CD4-positive, alpha-beta T cell (primary cell): ENCODE measurements around the gene NAGS. TPM values are rescaled to one million over a fixed set of nuclear protein-coding genes. Genes with fewer than 3 reads are reported as not detected.

Experiments used
- ATAC-seq: fragments of 200-7000 bp; cut with Tn5 transposase; one replicate; pipeline ENCODE4 v1.10.0; 2022; ENCODE audit warnings: mild to moderate bottlenecking; ENCODE audit not compliant: poor library complexity
- CTCF ChIA-PET: fragments of 350-600 bp; sonication (Branson Sonifier 250); formaldehyde crosslinking; loops from one replicate; lab custom pipeline; 2021; ENCODE audit warnings: antibody characterized with exemption, inconsistent platforms; lab: Charles Lee
- POLR2A ChIA-PET: fragments of 350-600 bp; sonication (Branson Sonifier 250); formaldehyde crosslinking; loops from one replicate; lab custom pipeline; 2021; ENCODE audit warnings: antibody characterized with exemption, inconsistent platforms; lab: Charles Lee
- DNase-seq, 14 experiments: peaks; one replicate each; pipeline ENCODE4 v3.0.0-alpha.2; 2013 to 2020; ENCODE audit warnings: mixed read lengths in 2 of 14
- H3K27ac ChIP-seq, 2 donors: one replicate each; pipeline versions ENCODE4 v1.5.1 to v1.7.0; 2013; ENCODE audit warnings: low read length in 2 of 2, low read depth in 1 of 2, mild to moderate bottlenecking in 1 of 2
- H3K27me3 ChIP-seq, 2 experiments: 1 replicate in 1 of 2; 2 replicates in 1 of 2; pipeline versions ENCODE4 v1.6.1 to v1.7.0; 2013; ENCODE audit warnings: low read length in 2 of 2, control low read depth in 1 of 2, mild to moderate bottlenecking in 1 of 2, moderate library complexity in 1 of 2; ENCODE audit not compliant: insufficient read depth in 2 of 2, control insufficient read depth in 1 of 2
- H3K36me3 ChIP-seq: one replicate; pipeline ENCODE4 v1.6.1; 2013; ENCODE audit warnings: low read length, control low read depth; ENCODE audit not compliant: insufficient read depth
- H3K4me1 ChIP-seq: one replicate; pipeline ENCODE4 v1.6.1; 2013; ENCODE audit warnings: low read length, control low read depth; ENCODE audit not compliant: insufficient read depth
- H3K4me3 ChIP-seq: one replicate; pipeline ENCODE4 v1.5.1; 2013; ENCODE audit warnings: mild to moderate bottlenecking, low read length, moderate library complexity
- H3K9me3 ChIP-seq, 2 experiments: 1 replicate in 1 of 2; 2 replicates in 1 of 2; pipeline versions ENCODE4 v1.6.1 to v1.7.0; 2013; ENCODE audit warnings: low read length in 2 of 2, mild to moderate bottlenecking in 2 of 2, control low read depth in 1 of 2, moderate library complexity in 1 of 2; ENCODE audit not compliant: control insufficient read depth in 1 of 2, insufficient read depth in 1 of 2
- H3K27ac Mint-ChIP-seq: one replicate; pipeline ENCODE4 v1.8.0; 2020; ENCODE audit warnings: mixed read lengths
- H3K27me3 Mint-ChIP-seq: one replicate; pipeline ENCODE4 v1.8.0; 2021; ENCODE audit warnings: mixed read lengths
- H3K36me3 Mint-ChIP-seq: one replicate; pipeline ENCODE4 v1.8.0; 2021; ENCODE audit warnings: low read depth, mixed read lengths
- H3K4me1 Mint-ChIP-seq: one replicate; pipeline ENCODE4 v1.8.0; 2021; ENCODE audit warnings: low read depth, mixed read lengths
- H3K4me3 Mint-ChIP-seq: one replicate; pipeline ENCODE4 v1.8.0; 2020; ENCODE audit warnings: mild to moderate bottlenecking, mixed read lengths
- H3K9me3 Mint-ChIP-seq: one replicate; pipeline ENCODE4 v1.8.0; 2020; ENCODE audit warnings: mixed read lengths
- intact Hi-C, 2 experiments: fragments of 100-400 bp; cut with DNase I in 1 of 2; cut with micrococcal nuclease in 1 of 2; formaldehyde crosslinking; loops; one replicate each; pipeline versions ENCODE4 v1.15.1 to v1.9.0; 2023 to 2025; cut with DNase I, micrococcal nuclease
- total RNA-seq, 174 experiments: library from RNA in 2 of 174; stranded (reverse) in 2 of 174; gene quantifications; one replicate each; pipeline ENCODE4 v1.2.3 and lab custom pipeline; 2021 to 2026
- TF ChIP-seq, protein P1 (sequence below): fragments of 200-600 bp; IDR thresholded peaks from one replicate; pipeline ENCODE4 v1.8.0; 2022; ENCODE audit warnings: antibody characterized with exemption, mild to moderate bottlenecking

NAGS gene
- total RNA-seq, 2 experiments from 2014 or later = 0.14 to 0.56 TPM

DNA sequence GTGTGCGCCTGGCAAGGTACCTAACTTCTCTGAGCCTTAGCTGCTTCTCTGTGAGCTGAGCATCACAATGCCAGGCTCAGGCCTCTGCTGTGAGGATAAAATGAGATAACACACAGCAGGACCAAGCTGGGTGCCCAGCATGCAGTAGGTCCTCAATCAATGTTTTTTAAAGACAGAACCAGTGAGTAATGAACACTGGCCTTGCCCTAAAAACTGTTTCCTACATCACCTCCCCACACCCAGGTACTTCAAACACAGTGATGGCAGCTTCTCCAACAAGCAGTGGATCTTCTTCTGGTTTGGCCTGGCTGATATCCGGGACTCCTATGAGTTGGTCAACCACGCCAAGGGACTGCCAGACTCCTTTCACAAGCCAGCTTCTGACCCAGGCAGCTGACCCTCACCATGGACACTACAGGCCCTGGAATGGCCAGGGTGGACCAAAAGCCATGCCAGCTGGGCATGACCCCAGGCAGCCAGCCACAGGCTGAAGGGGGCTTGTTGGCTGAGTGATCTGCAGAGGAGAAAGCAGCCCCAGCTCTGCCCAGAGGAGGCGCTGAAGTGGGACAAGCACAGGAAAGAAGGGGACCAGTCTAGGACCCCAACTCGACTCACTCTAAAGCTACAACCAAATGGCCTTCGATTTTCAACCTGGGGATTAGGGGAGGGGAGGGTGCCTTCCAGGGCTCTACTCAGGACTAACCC, 3.9 kb downstream of the NAGS start:
- Mint-ChIP-seq H3K4me3 (peak overlapping the region; percentile 93), H3K9me3 (no peaks in the 10 kb centered on the region), H3K27ac (peak overlapping the region; percentile 28), H3K4me1 (peaks cover 23% of the 10 kb centered on the region), H3K27me3 (peaks cover 30% of the 10 kb centered on the region), H3K36me3 (peaks cover 29% of the 10 kb centered on the region)
- Histone ChIP-seq H3K9me3 (peaks cover 0 to 6% of the 10 kb centered on the region in 2 experiments), H3K36me3 (peaks cover 21% of the 10 kb centered on the region), H3K4me1 (peaks cover 53% of the 10 kb centered on the region), H3K4me3 (peak overlapping the region; percentile 91), H3K27ac (no peak overlapping the region), H3K27me3 (peaks cover 0 to 8% of the 10 kb centered on the region in 2 experiments)
- ChIA-PET CTCF (interaction anchor here (0.8 to 1.9 kb wide), 2 partner anchors 15 to 33 kb away, joined by 4 to 8 read pairs; no protein-coding TSS in a partner anchor), POLR2A (interaction anchor here (0.7 kb wide), 1 partner anchor 80 kb away, joined by 3 read pairs; no protein-coding TSS in a partner anchor)
- TF ChIP-seq, protein P1, sequence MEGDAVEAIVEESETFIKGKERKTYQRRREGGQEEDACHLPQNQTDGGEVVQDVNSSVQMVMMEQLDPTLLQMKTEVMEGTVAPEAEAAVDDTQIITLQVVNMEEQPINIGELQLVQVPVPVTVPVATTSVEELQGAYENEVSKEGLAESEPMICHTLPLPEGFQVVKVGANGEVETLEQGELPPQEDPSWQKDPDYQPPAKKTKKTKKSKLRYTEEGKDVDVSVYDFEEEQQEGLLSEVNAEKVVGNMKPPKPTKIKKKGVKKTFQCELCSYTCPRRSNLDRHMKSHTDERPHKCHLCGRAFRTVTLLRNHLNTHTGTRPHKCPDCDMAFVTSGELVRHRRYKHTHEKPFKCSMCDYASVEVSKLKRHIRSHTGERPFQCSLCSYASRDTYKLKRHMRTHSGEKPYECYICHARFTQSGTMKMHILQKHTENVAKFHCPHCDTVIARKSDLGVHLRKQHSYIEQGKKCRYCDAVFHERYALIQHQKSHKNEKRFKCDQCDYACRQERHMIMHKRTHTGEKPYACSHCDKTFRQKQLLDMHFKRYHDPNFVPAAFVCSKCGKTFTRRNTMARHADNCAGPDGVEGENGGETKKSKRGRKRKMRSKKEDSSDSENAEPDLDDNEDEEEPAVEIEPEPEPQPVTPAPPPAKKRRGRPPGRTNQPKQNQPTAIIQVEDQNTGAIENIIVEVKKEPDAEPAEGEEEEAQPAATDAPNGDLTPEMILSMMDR = no peak
- ATAC-seq = no peak
- no peak for DNase-seq
- intact Hi-C loops = loop anchor here in 1 of 2 experiments (5.0 kb wide), 2 partner anchors 134 to 179 kb away; partner anchors contain the start of genes HROB and TMUB2

DNA sequence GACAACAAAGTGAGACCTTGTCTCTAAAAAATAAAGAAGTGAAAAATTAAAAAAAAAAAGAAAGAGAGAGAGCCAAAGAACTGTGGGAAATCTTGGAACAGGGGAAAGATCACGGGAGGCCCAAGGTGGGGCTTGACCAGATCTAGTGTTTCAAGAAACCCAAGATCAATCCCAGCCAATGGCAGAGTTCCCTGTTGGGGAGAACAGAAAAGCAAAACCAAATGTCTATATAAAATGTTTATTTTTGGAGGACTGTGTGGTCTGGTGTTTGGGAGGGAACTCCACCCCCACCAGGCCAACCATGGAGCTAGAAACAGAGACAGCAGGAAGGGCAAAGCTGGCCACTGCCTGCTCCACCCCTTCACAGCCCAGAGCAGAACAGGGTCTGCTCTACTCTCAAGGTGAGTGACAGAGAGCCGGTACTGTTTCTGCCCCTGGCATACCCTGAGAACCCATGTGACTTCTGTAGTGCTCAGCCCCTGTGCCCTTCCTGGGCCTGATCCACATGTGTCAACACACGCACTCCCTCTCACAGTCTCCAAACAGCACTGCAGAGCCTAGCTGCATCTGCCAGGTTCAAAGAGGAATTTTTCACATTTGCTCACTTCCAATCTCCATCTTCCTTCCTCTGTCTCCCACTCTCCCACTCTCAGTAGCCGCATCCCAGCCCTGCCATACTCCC, 6.7 kb downstream of the NAGS start:
- Mint-ChIP-seq H3K27me3 (peaks cover 25% of the 10 kb centered on the region), H3K9me3 (no peaks in the 10 kb centered on the region), H3K4me3 (peak overlapping the region; percentile 62), H3K36me3 (peaks cover 35% of the 10 kb centered on the region), H3K27ac (no peak overlapping the region), H3K4me1 (peaks cover 41% of the 10 kb centered on the region)
- ATAC-seq (no peak), DNase-seq (no peak)
- H3K27ac ChIP-seq = no peak overlapping the region
- TF ChIP-seq, protein P1 = no peak
- CTCF ChIA-PET = interaction anchor here (1.5 kb wide), 1 partner anchor 528 kb away, joined by 5 read pairs; the partner anchor contains the start of gene DHX8
- H3K36me3 ChIP-seq = peaks cover 21% of the 10 kb centered on the region
- POLR2A ChIA-PET = no interaction called here
- intact Hi-C loops = loop anchor here (5.0 to 10.0 kb wide), 3 partner anchors 294 to 1016 kb away; partner anchors contain the start of genes DHX8 (in 1 of the 2) and RPL27 (in 1 of the 2)
- H3K4me3 ChIP-seq = no peak overlapping the region
- peaks cover 52% of the 10 kb centered on the region for H3K4me1 ChIP-seq
- no peaks in the 10 kb centered on the region for H3K9me3 ChIP-seq
- H3K27me3 ChIP-seq = peaks cover 0 to 3% of the 10 kb centered on the region in 2 experiments

DNA sequence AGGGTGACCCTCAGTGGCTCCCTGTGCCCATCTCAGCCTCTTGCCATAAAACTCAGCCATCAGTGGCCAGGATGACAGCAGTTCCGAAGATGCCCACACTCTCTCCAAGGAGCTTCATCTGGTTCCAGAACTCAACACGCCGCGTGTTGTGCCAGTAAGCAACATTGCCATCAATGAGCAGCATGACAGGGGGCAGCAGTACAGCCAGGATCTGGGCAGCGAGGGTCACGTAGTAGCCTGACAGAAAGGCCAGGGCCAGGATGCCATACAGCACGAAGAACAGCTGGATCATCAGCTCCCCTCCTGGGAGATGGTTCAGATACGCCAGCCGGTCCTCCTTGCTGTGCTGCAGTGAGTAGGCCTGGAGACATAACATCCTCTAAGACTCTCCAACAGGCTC, 7.5 kb downstream of the NAGS start:
- Histone ChIP-seq H3K27me3 (no peaks in the 10 kb centered on the region), H3K36me3 (peaks cover 21% of the 10 kb centered on the region), H3K27ac (no peak overlapping the region), H3K4me3 (no peak overlapping the region), H3K4me1 (peaks cover 46% of the 10 kb centered on the region), H3K9me3 (no peaks in the 10 kb centered on the region)
- TF ChIP-seq, protein P1 = no peak
- H3K4me3 Mint-ChIP-seq = peak overlapping the region; percentile 62
- CTCF ChIA-PET = no interaction called here
- ATAC-seq (no peak), DNase-seq (no peak)
- H3K9me3 Mint-ChIP-seq = no peaks in the 10 kb centered on the region
- peaks cover 35% of the 10 kb centered on the region for H3K36me3 Mint-ChIP-seq
- peaks cover 18% of the 10 kb centered on the region for H3K27me3 Mint-ChIP-seq
- H3K27ac Mint-ChIP-seq = no peak overlapping the region
- POLR2A ChIA-PET = no interaction called here
- intact Hi-C loops = loop anchor here (5.0 to 10.0 kb wide), 3 partner anchors 295 to 1017 kb away; partner anchors contain the start of genes DHX8 (in 1 of the 2) and RPL27 (in 1 of the 2)
- H3K4me1 Mint-ChIP-seq = peaks cover 35% of the 10 kb centered on the region
